Psoas muscle (tissue), 8 donors: ENCODE data around the gene WWOX. TPM values are rescaled to one million over a fixed set of nuclear protein-coding genes. Genes with fewer than 3 reads are reported as not detected.

ENCODE experiments used
- ATAC-seq, 4 donors: fragments of 200-7000 bp; cut with Tn5 transposase; one replicate each; pipeline ENCODE4 v1.9.1; 2020; ENCODE audit warnings: moderate library complexity in 3 of 4, mild to moderate bottlenecking in 2 of 4
- DNase-seq, 2 donors: peaks; one replicate each; pipeline ENCODE4 v3.0.0-alpha.2; 2020
- H3K27ac ChIP-seq: fragments of 200-600 bp; one replicate; pipeline ENCODE4 v1.8.0; 2022
- H3K27me3 ChIP-seq, 3 donors: fragments of 200-600 bp in 1 of 3; one replicate each; pipeline versions ENCODE4 v1.6.1 to v1.8.0; 2013 to 2022; ENCODE audit warnings: low read length in 2 of 3, mild to moderate bottlenecking in 2 of 3, moderate library complexity in 1 of 3; ENCODE audit not compliant: insufficient read depth in 3 of 3
- H3K36me3 ChIP-seq, 2 donors: fragments of 200-600 bp in 1 of 2; one replicate each; pipeline versions ENCODE4 v1.6.1 to v1.8.0; 2013 to 2022; ENCODE audit warnings: low read depth in 1 of 2, mild to moderate bottlenecking in 1 of 2, moderate library complexity in 1 of 2; ENCODE audit not compliant: insufficient read depth in 1 of 2
- H3K4me1 ChIP-seq: fragments of 200-600 bp; one replicate; pipeline ENCODE4 v1.8.0; 2022
- H3K4me3 ChIP-seq: fragments of 200-600 bp; one replicate; pipeline ENCODE4 v1.8.0; 2022; ENCODE audit warnings: mild to moderate bottlenecking
- H3K9me3 ChIP-seq: fragments of 200-600 bp; one replicate; pipeline ENCODE4 v1.8.0; 2022
- CTCF ChIP-seq: fragments of 200-600 bp; IDR thresholded peaks from one replicate; pipeline ENCODE4 v1.8.0; 2022; ENCODE audit warnings: antibody characterized with exemption
- WGBS, 3 donors: extraction: QIAGEN DNeasy Blood & Tissue Kit; methylation state at CpG; one replicate each; pipeline versions ENCODE4 v1.1.6 to v1.1.7; 2013; 5-methylcytosine and 5-hydroxymethylcytosine counted together
- intact Hi-C, 2 donors: fragments of 100-400 bp; cut with DNase I; formaldehyde crosslinking; loops; one replicate each; pipeline versions ENCODE4 v1.11.0 to v1.14.2; 2022
- polyA plus RNA-seq, 3 donors: library from polyadenylated mRNA; stranded (reverse); fragments of 200-250 nt; gene quantifications; one replicate each; pipeline ENCODE4 v1.2.3, GENCODE V29; 2013
- total RNA-seq, 4 donors: library from RNA; stranded (reverse); fragmentation: NEBNext Ultra II Directional in 2 of 4; extraction: Animal tissue kit (Norgen Biotek cat#: 25700) in 2 of 4; gene quantifications; one replicate each; pipeline versions ENCODE4 v1.2.1 to v1.2.4, GENCODE V29; 2021 to 2023
- donor health status: healthy with polysubstance abuse.
- donor health status: DM: no; HTN: no; CAD: no; lungs with moderate emphysema.
- donor health status: Bipolar disorder and iron deficiency.
- donor health status: healthy.
- donor health status: DM: yes; HTN: yes; CAD: no.
- donor health status: DM: no; HTN: no; CAD: no.
- donor health status: DM: no; HTN: no; CAD: no.
- donor health status: DM: yes; HTN: yes; CAD: no.

The WWOX gene
- total and polyA plus RNA-seq, 7 donors: 3.1 to 6.6 (median 5.0) TPM

GRCh38 chr16:78331731-78332130 is 232.3 kb downstream of the WWOX start:
- intact Hi-C loops: no loop called here
- ATAC-seq: no peak
- 26 to 51% (median 28%) methylated on average over 4 of the region's 4 CpGs for WGBS, 3 donors

GRCh38 chr16:78333808-78334207 is 234.4 kb downstream of the WWOX start:
- no peak overlapping the region for H3K27ac ChIP-seq
- no peak for TF ChIP-seq CTCF
- WGBS, 3 donors: 82 to 91% (median 87%) methylated on average over 5 of the region's 5 CpGs
- no peaks in the 10 kb centered on the region for H3K27me3 ChIP-seq
- DNase-seq (no peak), ATAC-seq (no peak)
- H3K9me3 ChIP-seq: no peaks in the 10 kb centered on the region
- H3K4me1 ChIP-seq: no peaks in the 10 kb centered on the region
- no peaks in the 10 kb centered on the region for H3K36me3 ChIP-seq
- H3K4me3 ChIP-seq: no peak overlapping the region
- intact Hi-C loops: no loop called here

More at GRCh38 chr16:78331731-78332130, 232.3 kb downstream of the WWOX start:
- Histone ChIP-seq H3K36me3 (no peaks in the 10 kb centered on the region), H3K4me3 (no peak overlapping the region), H3K4me1 (no peaks in the 10 kb centered on the region), H3K27me3 (no peaks in the 10 kb centered on the region), H3K9me3 (no peaks in the 10 kb centered on the region), H3K27ac (no peak overlapping the region)
- no peak for TF ChIP-seq CTCF
- no peak for DNase-seq

- WGBS, 3 donors: 90 to 100% (median 95%) methylated on average over 1 of the region's 1 CpG
- Histone ChIP-seq H3K27me3 (no peaks in the 10 kb centered on the region), H3K4me1 (no peaks in the 10 kb centered on the region), H3K4me3 (no peak overlapping the region), H3K27ac (no peak overlapping the region), H3K9me3 (no peaks in the 10 kb centered on the region), H3K36me3 (no peaks in the 10 kb centered on the region)
- no peak for ATAC-seq
- intact Hi-C loops: no loop called here
- DNase-seq: no peak
- TF ChIP-seq CTCF: no peak
These were observed 241.1 kb downstream of the WWOX start for GRCh38 chr16:78340590-78340989.

- WGBS, 3 donors: 82 to 94% (median 85%) methylated on average over 3 of the region's 3 CpGs
- DNase-seq (no peak), ATAC-seq (no peak)
- no peaks in the 10 kb centered on the region for H3K36me3 ChIP-seq
- H3K9me3 ChIP-seq: no peaks in the 10 kb centered on the region
- no peak overlapping the region for H3K4me3 ChIP-seq
- no peak overlapping the region for H3K27ac ChIP-seq
- no peaks in the 10 kb centered on the region for H3K4me1 ChIP-seq
- H3K27me3 ChIP-seq: no peaks in the 10 kb centered on the region
- intact Hi-C loops: no loop called here
- no peak for TF ChIP-seq CTCF
These were observed 248.6 kb downstream of the WWOX start for GRCh38 chr16:78348068-78348467.

GRCh38 chr16:78348886-78349285 is 249.4 kb downstream of the WWOX start:
- no peak for TF ChIP-seq CTCF
- Histone ChIP-seq H3K36me3 (no peaks in the 10 kb centered on the region), H3K4me3 (no peak overlapping the region), H3K9me3 (no peaks in the 10 kb centered on the region), H3K4me1 (no peaks in the 10 kb centered on the region), H3K27ac (no peak overlapping the region), H3K27me3 (no peaks in the 10 kb centered on the region)
- WGBS, 3 donors: 93 to 95% (median 95%) methylated on average over 9 of the region's 9 CpGs
- no peak for DNase-seq
- no peak for ATAC-seq
- intact Hi-C loops: no loop called here
